DOHH2 (cell line): Measurements from ENCODE around the gene LIF.

Experiments
- H3F3A ChIP-seq: fragments of 200-600 bp; sonication (generic), shearing (Covaris generic); 2 replicates; pipeline ENCODE4 v1.6.0; 2016; ENCODE audit warnings: antibody characterized with exemption, mild to moderate bottlenecking; ENCODE audit not compliant: control insufficient read depth, insufficient read depth
- H3K27ac ChIP-seq: fragments of 200-600 bp; sonication (generic); 2 replicates; pipeline ENCODE4 v1.5.1; 2014; ENCODE audit warnings: low read depth, mild to moderate bottlenecking, low read length, moderate library complexity
- H3K27me3 ChIP-seq: fragments of 200-600 bp; sonication (generic); 2 replicates; pipeline ENCODE4 v1.6.1; 2014; ENCODE audit warnings: mild to moderate bottlenecking, low read length, mixed read lengths; ENCODE audit not compliant: control insufficient read depth
- H3K36me3 ChIP-seq: fragments of 200-600 bp; sonication (generic); 2 replicates; pipeline ENCODE4 v1.6.1; 2014; ENCODE audit warnings: mild to moderate bottlenecking, low read length, moderate library complexity, mixed read lengths; ENCODE audit not compliant: control insufficient read depth
- H3K4me1 ChIP-seq: fragments of 200-600 bp; sonication (generic); 2 replicates; pipeline ENCODE4 v1.6.1; 2014; ENCODE audit warnings: mild to moderate bottlenecking, low read length, mixed read lengths; ENCODE audit not compliant: control insufficient read depth
- H3K4me2 ChIP-seq: fragments of 200-600 bp; sonication (generic); 2 replicates; pipeline ENCODE4 v1.6.0; 2014; ENCODE audit warnings: mild to moderate bottlenecking, low read length, moderate library complexity
- H3K4me3 ChIP-seq: fragments of 200-600 bp; sonication (generic); 2 replicates; pipeline ENCODE4 v1.5.1; 2014; ENCODE audit warnings: mild to moderate bottlenecking, low read length, mixed read lengths
- H3K79me2 ChIP-seq: fragments of 200-600 bp; sonication (generic); 2 replicates; pipeline ENCODE4 v1.6.1; 2014; ENCODE audit warnings: mild to moderate bottlenecking, low read length, mixed read lengths; ENCODE audit not compliant: control insufficient read depth
- H3K9me2 ChIP-seq: fragments of 200-600 bp; sonication (generic); replicated peaks from 2 replicates; pipeline ENCODE4 v1.6.1; 2014; ENCODE audit warnings: mild to moderate bottlenecking, low read length, mixed read lengths; ENCODE audit not compliant: control insufficient read depth
- H3K9me3 ChIP-seq: fragments of 200-600 bp; sonication (generic); 2 replicates; pipeline ENCODE4 v1.6.1; 2014; ENCODE audit warnings: antibody characterized with exemption, low read length, mixed read lengths; ENCODE audit not compliant: control insufficient read depth, insufficient read depth
- H4K20me1 ChIP-seq: fragments of 200-600 bp; sonication (generic); 2 replicates; pipeline ENCODE4 v1.6.0; 2014; ENCODE audit warnings: low read depth, mild to moderate bottlenecking, antibody characterized with exemption, low read length, moderate library complexity; ENCODE audit not compliant: control insufficient read depth, insufficient read depth
- EZH2phosphoT487 ChIP-seq: fragments of 200-600 bp; sonication (generic); IDR thresholded peaks from 2 replicates; pipeline ENCODE4 v1.6.1; 2017; ENCODE audit warnings: borderline replicate concordance, mild to moderate bottlenecking, antibody characterized with exemption, low read length, moderate library complexity, mixed read lengths
- TF ChIP-seq, protein P1 (sequence below): fragments of 200-600 bp; sonication (generic); IDR thresholded peaks from one replicate; pipeline ENCODE4 v1.5.1; 2014; ENCODE audit warnings: antibody characterized with exemption, mild to moderate bottlenecking, low read depth, low read length; ENCODE audit not compliant: poor library complexity, severe bottlenecking

The LIF gene

DNA sequence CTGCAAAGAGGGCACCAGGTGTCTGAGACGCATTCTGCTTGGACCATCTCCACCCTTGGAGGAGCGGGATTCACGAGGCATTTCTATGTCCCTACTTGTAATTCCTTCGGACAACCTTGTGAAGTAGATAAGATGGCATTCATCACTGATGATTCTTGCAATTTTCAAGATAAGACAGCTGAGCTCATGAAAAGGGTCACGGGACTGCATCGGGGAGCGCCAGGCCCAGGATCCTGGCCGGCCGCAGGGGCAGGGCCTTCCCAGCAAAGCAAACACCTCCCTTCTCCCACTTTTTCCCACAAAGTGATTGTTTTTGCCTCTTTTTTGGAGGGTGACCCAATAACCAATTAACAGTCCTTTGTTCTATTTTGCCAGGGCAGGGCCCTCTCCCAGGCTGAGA lies 8.4 kb downstream of the LIF start:
- no peaks in the 10 kb centered on the region for H3K9me3 ChIP-seq
- H3K27me3 ChIP-seq, result no peaks in the 10 kb centered on the region; the same call in 1 of the 2 replicates
- H3K27ac ChIP-seq, result no peak overlapping the region
- no peak for TF ChIP-seq EZH2phosphoT487
- TF ChIP-seq, protein P1, sequence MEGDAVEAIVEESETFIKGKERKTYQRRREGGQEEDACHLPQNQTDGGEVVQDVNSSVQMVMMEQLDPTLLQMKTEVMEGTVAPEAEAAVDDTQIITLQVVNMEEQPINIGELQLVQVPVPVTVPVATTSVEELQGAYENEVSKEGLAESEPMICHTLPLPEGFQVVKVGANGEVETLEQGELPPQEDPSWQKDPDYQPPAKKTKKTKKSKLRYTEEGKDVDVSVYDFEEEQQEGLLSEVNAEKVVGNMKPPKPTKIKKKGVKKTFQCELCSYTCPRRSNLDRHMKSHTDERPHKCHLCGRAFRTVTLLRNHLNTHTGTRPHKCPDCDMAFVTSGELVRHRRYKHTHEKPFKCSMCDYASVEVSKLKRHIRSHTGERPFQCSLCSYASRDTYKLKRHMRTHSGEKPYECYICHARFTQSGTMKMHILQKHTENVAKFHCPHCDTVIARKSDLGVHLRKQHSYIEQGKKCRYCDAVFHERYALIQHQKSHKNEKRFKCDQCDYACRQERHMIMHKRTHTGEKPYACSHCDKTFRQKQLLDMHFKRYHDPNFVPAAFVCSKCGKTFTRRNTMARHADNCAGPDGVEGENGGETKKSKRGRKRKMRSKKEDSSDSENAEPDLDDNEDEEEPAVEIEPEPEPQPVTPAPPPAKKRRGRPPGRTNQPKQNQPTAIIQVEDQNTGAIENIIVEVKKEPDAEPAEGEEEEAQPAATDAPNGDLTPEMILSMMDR, result no peak
- H3K9me2 ChIP-seq, result no peaks in the 10 kb centered on the region
- H3K4me2 ChIP-seq, result no peak overlapping the region
- H3K4me1 ChIP-seq, result no peaks in the 10 kb centered on the region
- H3K36me3 ChIP-seq, result no peaks in the 10 kb centered on the region
- no peak overlapping the region for H3K4me3 ChIP-seq
- no peaks in the 10 kb centered on the region for H3F3A ChIP-seq
- no peaks in the 10 kb centered on the region for H3K79me2 ChIP-seq
- H4K20me1 ChIP-seq, result no peaks in the 10 kb centered on the region

DNA sequence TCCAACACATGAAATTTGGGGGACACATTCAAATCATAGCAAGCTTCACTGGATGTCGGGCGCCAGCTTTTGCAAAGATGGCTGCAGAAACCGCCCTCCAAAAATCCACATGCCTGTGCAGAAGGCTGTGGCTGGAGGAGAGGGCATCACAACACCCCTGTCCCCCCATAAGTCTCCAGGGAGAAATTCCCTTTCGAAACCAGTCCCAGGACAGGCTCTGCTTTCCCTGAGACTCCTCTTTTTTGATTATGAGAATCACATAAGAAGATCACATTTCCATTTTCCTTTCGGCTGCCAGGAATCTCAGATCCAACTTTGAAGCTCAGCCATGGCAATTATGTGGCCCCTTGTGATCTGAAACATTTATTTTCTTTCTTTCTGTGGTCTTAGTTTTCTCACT lies 9.7 kb downstream of the LIF start:
- Histone ChIP-seq H3K9me3 (no peaks in the 10 kb centered on the region), H3K4me1 (no peaks in the 10 kb centered on the region), H4K20me1 (no peaks in the 10 kb centered on the region), H3K27ac (no peak overlapping the region), H3K9me2 (no peaks in the 10 kb centered on the region), H3K4me2 (no peak overlapping the region), H3K4me3 (no peak overlapping the region), H3K79me2 (no peaks in the 10 kb centered on the region), H3K36me3 (no peaks in the 10 kb centered on the region), H3K27me3 (no peaks in the 10 kb centered on the region; the same call in 1 of the 2 replicates), H3F3A (no peaks in the 10 kb centered on the region)
- TF ChIP-seq, protein P1, result no peak
- no peak for TF ChIP-seq EZH2phosphoT487

GRCh38 chr22:30235687-30236170 lies 10.8 kb downstream of the LIF start:
- no peaks in the 10 kb centered on the region for H3F3A ChIP-seq
- no peaks in the 10 kb centered on the region for H3K79me2 ChIP-seq
- no peak overlapping the region for H3K4me2 ChIP-seq
- H3K9me3 ChIP-seq, result no peaks in the 10 kb centered on the region
- H4K20me1 ChIP-seq, result no peaks in the 10 kb centered on the region
- no peaks in the 10 kb centered on the region for H3K9me2 ChIP-seq
- no peaks in the 10 kb centered on the region for H3K4me1 ChIP-seq
- no peak overlapping the region for H3K4me3 ChIP-seq
- no peak overlapping the region for H3K27ac ChIP-seq
- no peaks in the 10 kb centered on the region for H3K36me3 ChIP-seq
- TF ChIP-seq, protein P1, result no peak
- no peak for TF ChIP-seq EZH2phosphoT487
- H3K27me3 ChIP-seq, result no peaks in the 10 kb centered on the region; the same call in 1 of the 2 replicates
